DND-41 (cell line): Measurements from ENCODE around the gene CXCL9.

ENCODE experiments used
- ATAC-seq: fragments of 200-7000 bp; cut with Tn5 transposase; 3 replicates; pipeline ENCODE4 v1.9.1; 2021; ENCODE audit warnings: low read depth; ENCODE audit not compliant: insufficient read depth
- DNase-seq: peaks from one replicate; pipeline ENCODE4 v3.0.0-alpha.2; 2020
- H2AFZ ChIP-seq: 2 replicates; pipeline ENCODE4 v1.6.0; 2012; ENCODE audit warnings: low read depth, low read length
- H3K27ac ChIP-seq: 2 replicates; pipeline ENCODE4 v1.5.1; 2012; ENCODE audit warnings: low read length, inconsistent platforms
- H3K27me3 ChIP-seq: fragments of 200-600 bp; sonication (generic); 2 replicates; pipeline ENCODE4 v1.6.0; 2012; ENCODE audit warnings: low read length, mild to moderate bottlenecking, inconsistent platforms; ENCODE audit not compliant: insufficient read depth, poor library complexity
- H3K36me3 ChIP-seq: 2 replicates; pipeline ENCODE4 v1.5.1; 2012; ENCODE audit warnings: low read length, inconsistent platforms; ENCODE audit not compliant: insufficient read depth
- H3K4me1 ChIP-seq: 2 replicates; pipeline ENCODE4 v1.5.1; 2012; ENCODE audit warnings: mild to moderate bottlenecking, low read length; ENCODE audit not compliant: insufficient read depth
- H3K4me2 ChIP-seq: 2 replicates; pipeline ENCODE4 v1.6.0; 2012; ENCODE audit warnings: mild to moderate bottlenecking, moderate library complexity, low read length, inconsistent platforms; ENCODE audit not compliant: insufficient read depth
- H3K4me3 ChIP-seq, 2 experiments: fragments of 200-600 bp in 1 of 2; shearing (Covaris generic) in 1 of 2; 2 replicates each; pipeline ENCODE4 v1.5.1; 2012 to 2016; ENCODE audit warnings: inconsistent platforms in 2 of 2, low read length in 2 of 2, mild to moderate bottlenecking in 2 of 2, low read depth in 1 of 2, moderate library complexity in 1 of 2
- H3K79me2 ChIP-seq: 2 replicates; pipeline ENCODE4 v1.6.0; 2012; ENCODE audit warnings: low read length, inconsistent platforms; ENCODE audit not compliant: insufficient read depth
- H3K9ac ChIP-seq: 2 replicates; pipeline ENCODE4 v1.6.0; 2012; ENCODE audit warnings: low read depth, mild to moderate bottlenecking, inconsistent platforms, low read length, moderate library complexity
- H3K9me3 ChIP-seq: 2 replicates; pipeline ENCODE4 v1.5.1; 2012; ENCODE audit warnings: low read length, moderate library complexity, mild to moderate bottlenecking, inconsistent platforms; ENCODE audit not compliant: insufficient read depth, severe bottlenecking
- H4K20me1 ChIP-seq: 2 replicates; pipeline ENCODE4 v1.6.0; 2012; ENCODE audit warnings: low read length; ENCODE audit not compliant: insufficient read depth
- CTCF ChIP-seq: IDR thresholded peaks from 2 replicates; pipeline ENCODE4 v1.5.1; 2012; ENCODE audit warnings: borderline replicate concordance, low read length, moderate library complexity, mild to moderate bottlenecking; ENCODE audit not compliant: poor library complexity, severe bottlenecking; ENCODE audit errors: extremely low read depth
- EZH2 ChIP-seq: IDR thresholded peaks from 3 replicates; pipeline ENCODE4 v1.6.1; 2012; ENCODE audit warnings: borderline replicate concordance, low read depth, mild to moderate bottlenecking, moderate library complexity, low read length, inconsistent platforms; ENCODE audit not compliant: severe bottlenecking

The CXCL9 gene

GRCh38 chr4:76035141-76035540 is 27.8 kb upstream of the CXCL9 start:
- no peak overlapping the region for H3K27ac ChIP-seq
- H3K4me1 ChIP-seq, result no peaks in the 10 kb centered on the region
- no peak overlapping the region for H3K4me2 ChIP-seq
- H3K27me3 ChIP-seq, result peaks cover 7% of the 10 kb centered on the region
- no peak overlapping the region for H3K9ac ChIP-seq
- H3K9me3 ChIP-seq, result no peaks in the 10 kb centered on the region
- H4K20me1 ChIP-seq, result no peaks in the 10 kb centered on the region
- no peaks in the 10 kb centered on the region for H3K79me2 ChIP-seq
- TF ChIP-seq CTCF (no peak), EZH2 (no peak)
- no peaks in the 10 kb centered on the region for H3K36me3 ChIP-seq
- no peak overlapping the region for H2AFZ ChIP-seq
- no peak overlapping the region for H3K4me3 ChIP-seq
- ATAC-seq (no peak), DNase-seq (no peak)

- Histone ChIP-seq H3K4me3 (no peak overlapping the region), H3K4me1 (peaks cover 5% of the 10 kb centered on the region; the same call in 1 of the 2 replicates), H3K4me2 (no peak overlapping the region), H3K36me3 (no peaks in the 10 kb centered on the region), H4K20me1 (no peaks in the 10 kb centered on the region), H3K27ac (no peak overlapping the region), H3K9ac (no peak overlapping the region), H3K9me3 (no peaks in the 10 kb centered on the region), H3K79me2 (no peaks in the 10 kb centered on the region), H3K27me3 (peaks cover 23% of the 10 kb centered on the region), H2AFZ (no peak overlapping the region)
- DNase-seq, result no peak
- ATAC-seq, result no peak
- TF ChIP-seq CTCF, result no peak
- no peak for TF ChIP-seq EZH2
Measured at GRCh38 chr4:76029300-76029699, 22.0 kb upstream of the CXCL9 start.

- no peak for ATAC-seq
- peaks cover 18% of the 10 kb centered on the region for H3K27me3 ChIP-seq
- H3K4me1 ChIP-seq, result peaks cover 5% of the 10 kb centered on the region; the same call in 1 of the 2 replicates
- no peaks in the 10 kb centered on the region for H4K20me1 ChIP-seq
- H3K27ac ChIP-seq, result no peak overlapping the region
- no peak overlapping the region for H2AFZ ChIP-seq
- H3K4me2 ChIP-seq, result peak overlapping the region; percentile 23; the same call in 1 of the 2 replicates
- no peaks in the 10 kb centered on the region for H3K9me3 ChIP-seq
- H3K9ac ChIP-seq, result no peak overlapping the region
- DNase-seq, result no peak
- no peaks in the 10 kb centered on the region for H3K36me3 ChIP-seq
- H3K4me3 ChIP-seq, result no peak overlapping the region
- no peaks in the 10 kb centered on the region for H3K79me2 ChIP-seq
- TF ChIP-seq CTCF (no peak), EZH2 (no peak)
Measured at GRCh38 chr4:76028350-76028765, 21.0 kb upstream of the CXCL9 start.

GRCh38 chr4:76024065-76024464 is 16.8 kb upstream of the CXCL9 start:
- ATAC-seq, result no peak
- H3K4me3 ChIP-seq, result no peak overlapping the region

More at GRCh38 chr4:76024065-76024464, 16.8 kb upstream of the CXCL9 start:
- peaks cover 5% of the 10 kb centered on the region; the same call in 1 of the 2 replicates for H3K4me1 ChIP-seq
- H3K27ac ChIP-seq, result no peak overlapping the region
- no peak for TF ChIP-seq CTCF
- no peaks in the 10 kb centered on the region for H4K20me1 ChIP-seq
- H2AFZ ChIP-seq, result no peak overlapping the region
- no peaks in the 10 kb centered on the region for H3K9me3 ChIP-seq
- peaks cover 15% of the 10 kb centered on the region for H3K27me3 ChIP-seq
- H3K9ac ChIP-seq, result no peak overlapping the region
- no peak overlapping the region for H3K4me2 ChIP-seq
- H3K36me3 ChIP-seq, result no peaks in the 10 kb centered on the region
- DNase-seq, result no peak
- no peaks in the 10 kb centered on the region for H3K79me2 ChIP-seq
